H9 (cell line): Measurements from ENCODE around the gene ZBTB44. TPM values are rescaled to one million over a fixed set of nuclear protein-coding genes. Genes with fewer than 3 reads are reported as not detected.

Experiments used
- DNase-seq: peaks from one replicate; pipeline ENCODE4 v3.0.0-alpha.2; 2017
- H2AFZ ChIP-seq: one replicate; pipeline ENCODE4 v1.6.1; 2013; ENCODE audit warnings: mild to moderate bottlenecking, low read length, control low read depth, moderate library complexity
- H2AK5ac ChIP-seq: 2 replicates; pipeline ENCODE4 v1.6.1; 2013; ENCODE audit warnings: low read length, control low read depth, mixed read lengths; ENCODE audit not compliant: insufficient read length
- H2BK120ac ChIP-seq: one replicate; pipeline ENCODE4 v1.6.1; 2013; ENCODE audit warnings: low read depth, mild to moderate bottlenecking, low read length, control low read depth, inconsistent platforms; ENCODE audit not compliant: poor library complexity, severe bottlenecking
- H2BK12ac ChIP-seq: 2 replicates; pipeline ENCODE4 v1.6.1; 2013; ENCODE audit warnings: low read length, control low read depth, mixed read lengths, low read depth; ENCODE audit not compliant: insufficient read length
- H2BK15ac ChIP-seq: 2 replicates; pipeline ENCODE4 v1.6.1; 2013; ENCODE audit warnings: low read depth, low read length, control low read depth
- H2BK20ac ChIP-seq: one replicate; pipeline ENCODE4 v1.6.1; 2013; ENCODE audit warnings: low read depth, mild to moderate bottlenecking, low read length, control low read depth, inconsistent platforms; ENCODE audit not compliant: poor library complexity, severe bottlenecking
- H2BK5ac ChIP-seq: 2 replicates; pipeline ENCODE4 v1.6.1; 2013; ENCODE audit warnings: low read length, control low read depth, mixed read lengths; ENCODE audit not compliant: insufficient read length
- H3K14ac ChIP-seq: 2 replicates; pipeline ENCODE4 v1.6.1; 2013; ENCODE audit warnings: low read length, control low read depth; ENCODE audit not compliant: insufficient read depth
- H3K18ac ChIP-seq: 2 replicates; pipeline ENCODE4 v1.6.1; 2013; ENCODE audit warnings: low read depth, mild to moderate bottlenecking, mixed read lengths, low read length, control low read depth; ENCODE audit not compliant: insufficient read length
- H3K23ac ChIP-seq: 2 replicates; pipeline ENCODE4 v1.6.1; 2013; ENCODE audit warnings: low read length, control low read depth, mixed read lengths, low read depth; ENCODE audit not compliant: insufficient read length
- H3K23me2 ChIP-seq: 2 replicates; pipeline ENCODE4 v1.6.1; 2013; ENCODE audit warnings: low read depth, mild to moderate bottlenecking, mixed read lengths, low read length, control low read depth; ENCODE audit not compliant: insufficient read length, poor library complexity, severe bottlenecking
- H3K27ac ChIP-seq: 2 replicates; pipeline ENCODE4 v1.5.1; 2013; ENCODE audit warnings: low read length, control low read depth, mixed read lengths, low read depth; ENCODE audit not compliant: insufficient read length
- H3K27me3 ChIP-seq: 2 replicates; pipeline ENCODE4 v1.6.1; 2013; ENCODE audit warnings: low read length, control low read depth, inconsistent platforms; ENCODE audit not compliant: insufficient read depth
- H3K4ac ChIP-seq: 2 replicates; pipeline ENCODE4 v1.6.1; 2013; ENCODE audit warnings: low read depth, mild to moderate bottlenecking, control low read depth, inconsistent platforms, low read length, moderate library complexity
- H3K4me1 ChIP-seq: 2 replicates; pipeline ENCODE4 v1.6.1; 2013; ENCODE audit warnings: low read length, control low read depth, inconsistent platforms; ENCODE audit not compliant: insufficient read depth
- H3K4me2 ChIP-seq: 2 replicates; pipeline ENCODE4 v1.6.1; 2013; ENCODE audit warnings: low read length, control low read depth, mixed read lengths; ENCODE audit not compliant: insufficient read length, insufficient read depth
- H3K56ac ChIP-seq: 2 replicates; pipeline ENCODE4 v1.6.1; 2013; ENCODE audit warnings: low read depth, mild to moderate bottlenecking, mixed read lengths, low read length, control low read depth; ENCODE audit not compliant: insufficient read length
- H3K79me1 ChIP-seq: 2 replicates; pipeline ENCODE4 v1.6.1; 2013; ENCODE audit warnings: low read depth, mild to moderate bottlenecking, moderate library complexity, low read length, control low read depth, inconsistent platforms; ENCODE audit not compliant: insufficient read depth, poor library complexity, severe bottlenecking
- H3K79me2 ChIP-seq: 2 replicates; pipeline ENCODE4 v1.6.1; 2013; ENCODE audit warnings: low read length, control low read depth, inconsistent platforms; ENCODE audit not compliant: insufficient read depth
- H3K9ac ChIP-seq: 2 replicates; pipeline ENCODE4 v1.6.1; 2013; ENCODE audit warnings: low read length, control low read depth, mixed read lengths; ENCODE audit not compliant: insufficient read length; ENCODE audit errors: extremely low read depth
- H3K9me3 ChIP-seq: one replicate; pipeline ENCODE4 v1.6.1; 2013; ENCODE audit warnings: low read depth, low read length, inconsistent platforms; ENCODE audit not compliant: control insufficient read depth
- H3T11ph ChIP-seq: one replicate; pipeline ENCODE4 v1.6.1; 2013; ENCODE audit warnings: mild to moderate bottlenecking, low read length, control low read depth, inconsistent platforms
- H4K20me1 ChIP-seq: one replicate; pipeline ENCODE4 v1.6.1; 2013; ENCODE audit not compliant: control insufficient read depth, insufficient read length, insufficient read depth
- H4K5ac ChIP-seq: 2 replicates; pipeline ENCODE4 v1.6.1; 2013; ENCODE audit warnings: low read depth, mild to moderate bottlenecking, mixed read lengths, low read length, control low read depth; ENCODE audit not compliant: insufficient read length
- H4K8ac ChIP-seq: replicated peaks from 2 replicates; pipeline ENCODE4 v1.6.1; 2013; ENCODE audit warnings: low read length, control low read depth, mixed read lengths, low read depth; ENCODE audit not compliant: insufficient read length
- H4K91ac ChIP-seq: 2 replicates; pipeline ENCODE4 v1.6.1; 2013; ENCODE audit warnings: low read depth, mild to moderate bottlenecking, moderate library complexity, mixed read lengths, low read length, control low read depth; ENCODE audit not compliant: insufficient read length
- H3K27ac Mint-ChIP-seq, 3 experiments: 2 replicates in 2 of 3; 3 replicates in 1 of 3; pipeline ENCODE4 v1.8.0; 2020 to 2021; ENCODE audit warnings: mixed read lengths in 3 of 3, mild to moderate bottlenecking in 1 of 3, moderate library complexity in 1 of 3
- H3K27me3 Mint-ChIP-seq: 2 replicates; pipeline ENCODE4 v1.8.0; 2021; ENCODE audit warnings: low read depth, mild to moderate bottlenecking, moderate library complexity, mixed read lengths
- H3K36me3 Mint-ChIP-seq, 3 experiments: 2 replicates in 2 of 3; 3 replicates in 1 of 3; pipeline ENCODE4 v1.8.0; 2020 to 2021; ENCODE audit warnings: low read depth in 3 of 3, mixed read lengths in 3 of 3; ENCODE audit not compliant: insufficient read depth in 1 of 3
- H3K4me1 Mint-ChIP-seq, 2 experiments: 2 replicates each; pipeline ENCODE4 v1.8.0; 2020; ENCODE audit warnings: mixed read lengths in 2 of 2
- H3K4me3 Mint-ChIP-seq, 2 experiments: 2 replicates in 1 of 2; 3 replicates in 1 of 2; pipeline ENCODE4 v1.8.0; 2020 to 2021; ENCODE audit warnings: mild to moderate bottlenecking in 2 of 2, mixed read lengths in 2 of 2, moderate library complexity in 1 of 2
- H3K9me3 Mint-ChIP-seq, 2 experiments: 2 replicates in 1 of 2; 3 replicates in 1 of 2; pipeline ENCODE4 v1.8.0; 2020; ENCODE audit warnings: mild to moderate bottlenecking in 2 of 2, mixed read lengths in 2 of 2, moderate library complexity in 1 of 2
- CTCF ChIP-seq: fragments of 200-600 bp; sonication (generic); conservative IDR thresholded peaks from 3 replicates; pipeline ENCODE4 v1.8.0; 2021; ENCODE audit warnings: antibody characterized with exemption, mild to moderate bottlenecking
- WGBS: extraction: QIAGEN DNeasy Blood & Tissue Kit; methylation state at CpG from one replicate; pipeline ENCODE4 v1.1.7; 2013; ENCODE audit warnings: missing lambda C conversion rate, low lambda C conversion rate, mixed read lengths; ENCODE audit not compliant: insufficient read length; ENCODE audit errors: extremely low coverage; 5-methylcytosine and 5-hydroxymethylcytosine counted together
- total RNA-seq: library from RNA; stranded (reverse); gene quantifications from 2 replicates; pipeline ENCODE4 v1.2.1, GENCODE V29; 2021

ZBTB44 gene
- total RNA-seq, 1 experiment from 2014 or later, result 67.7 TPM

- no CpG with 5 or more reads among the region's 3 CpGs for WGBS
Observed at GRCh38 chr11:130278151-130278550, 36.6 kb downstream of the ZBTB44 start.

More at GRCh38 chr11:130278151-130278550, 36.6 kb downstream of the ZBTB44 start:
- Histone ChIP-seq H3K18ac (no peak overlapping the region), H3K4me2 (no peak overlapping the region), H3K14ac (no peak overlapping the region), H2BK12ac (no peak overlapping the region), H3K23me2 (no peaks in the 10 kb centered on the region), H4K5ac (no peak overlapping the region), H4K91ac (no peak overlapping the region), H3K79me2 (peaks cover 7% of the 10 kb centered on the region; the same call in 1 of the 2 replicates), H3K4me1 (no peaks in the 10 kb centered on the region), H3K79me1 (no peaks in the 10 kb centered on the region), H3K56ac (no peak overlapping the region), H2AK5ac (no peak overlapping the region), H3K9me3 (no peaks in the 10 kb centered on the region), H4K8ac (no peak overlapping the region), H2BK15ac (no peak overlapping the region), H3K23ac (no peak overlapping the region), H3T11ph (no peak overlapping the region), H2BK5ac (no peak overlapping the region), H3K9ac (no peak overlapping the region), H2BK20ac (no peak overlapping the region), H2BK120ac (no peak overlapping the region), H3K27me3 (no peaks in the 10 kb centered on the region), H2AFZ (no peak overlapping the region), H4K20me1 (no peaks in the 10 kb centered on the region), H3K27ac (no peak overlapping the region), H3K4ac (no peak overlapping the region)
- Mint-ChIP-seq H3K27ac (no peak overlapping the region; a peak in 1 of 7 replicates), H3K4me3 (no peak overlapping the region), H3K27me3 (no peaks in the 10 kb centered on the region), H3K36me3 (peaks cover 0 to 5% (median 0%) of the 10 kb centered on the region in 3 experiments; a peak in 2 of 7 replicates), H3K4me1 (peaks cover 13% of the 10 kb centered on the region in 2 experiments), H3K9me3 (no peaks in the 10 kb centered on the region)
- no peak for TF ChIP-seq CTCF
- DNase-seq, result no peak
